ENCODE results near the gene DNAJC17.

- TF ChIP-seq CTCF (conservative IDR thresholded peaks at IDR 0.05; ENCODE audit: low read length) = no peak
- no peak for TF ChIP-seq EZH2phosphoT487 (IDR thresholded peaks at IDR 0.05; ENCODE audit: borderline replicate concordance, low read depth, low read length)
Observed at GRCh38 chr15:40836020-40836419, 28.7 kb upstream of the DNAJC17 start.

All from OCI-LY7 (cell line).